Activated T-helper 17 cell treated with anti-CD3 and anti-CD28 coated beads, Interleukin-2, amount 50 U/mL, for 72 hours (primary cell): Measurements from ENCODE around the gene FRMD3. TPM values are rescaled to one million over a fixed set of nuclear protein-coding genes. Genes with fewer than 3 reads are reported as not detected.

Experiments used
- ATAC-seq: fragments of 150-1000 bp; cut with Tn5 transposase; replicated peaks from 2 replicates; pipeline ENCODE4 v1.10.0; 2021; ENCODE audit warnings: mild to moderate bottlenecking, moderate library complexity
- H3K27ac Mint-ChIP-seq: one replicate; pipeline ENCODE4 v1.8.0; 2022; ENCODE audit warnings: mixed read lengths
- H3K27me3 Mint-ChIP-seq: one replicate; pipeline ENCODE4 v1.8.0; 2022; ENCODE audit warnings: mixed read lengths
- H3K36me3 Mint-ChIP-seq: one replicate; pipeline ENCODE4 v1.8.0; 2022; ENCODE audit warnings: low read depth, mild to moderate bottlenecking, mixed read lengths
- H3K4me1 Mint-ChIP-seq: one replicate; pipeline ENCODE4 v1.8.0; 2022; ENCODE audit warnings: mixed read lengths
- H3K4me3 Mint-ChIP-seq: one replicate; pipeline ENCODE4 v1.8.0; 2022; ENCODE audit warnings: mild to moderate bottlenecking, mixed read lengths
- H3K9me3 Mint-ChIP-seq: one replicate; pipeline ENCODE4 v1.8.0; 2022; ENCODE audit warnings: mixed read lengths
- total RNA-seq, 2 donors: library from RNA; stranded (reverse); gene quantifications; one replicate each; pipeline ENCODE4 v1.2.3, GENCODE V29; 2022

FRMD3 gene
- total RNA-seq, 2 donors from 2014 or later, result 0.17 to 0.82 TPM

GRCh38 chr9:83508067-83508466, 30.1 kb downstream of the FRMD3 start:
- no peaks in the 10 kb centered on the region for H3K27me3 Mint-ChIP-seq
- H3K4me1 Mint-ChIP-seq, result peaks cover 8% of the 10 kb centered on the region
- no peak overlapping the region for H3K27ac Mint-ChIP-seq
- ATAC-seq, result peak; percentile 51
- H3K4me3 Mint-ChIP-seq, result no peak overlapping the region
- no peaks in the 10 kb centered on the region for H3K36me3 Mint-ChIP-seq
- no peaks in the 10 kb centered on the region for H3K9me3 Mint-ChIP-seq

- no peak overlapping the region for H3K4me3 Mint-ChIP-seq
- no peaks in the 10 kb centered on the region for H3K9me3 Mint-ChIP-seq
- peaks cover 8% of the 10 kb centered on the region for H3K4me1 Mint-ChIP-seq
- H3K27ac Mint-ChIP-seq, result no peak overlapping the region
- no peak for ATAC-seq
- H3K36me3 Mint-ChIP-seq, result no peaks in the 10 kb centered on the region
- H3K27me3 Mint-ChIP-seq, result no peaks in the 10 kb centered on the region
Observed at GRCh38 chr9:83505282-83505681, 32.9 kb downstream of the FRMD3 start.

GRCh38 chr9:83503866-83504265, 34.3 kb downstream of the FRMD3 start:
- Mint-ChIP-seq H3K4me1 (peaks cover 3% of the 10 kb centered on the region), H3K36me3 (no peaks in the 10 kb centered on the region), H3K4me3 (no peak overlapping the region), H3K27me3 (no peaks in the 10 kb centered on the region), H3K9me3 (no peaks in the 10 kb centered on the region), H3K27ac (no peak overlapping the region)
- ATAC-seq, result no peak

- Mint-ChIP-seq H3K4me1 (no peaks in the 10 kb centered on the region), H3K27ac (no peak overlapping the region), H3K4me3 (no peak overlapping the region), H3K9me3 (no peaks in the 10 kb centered on the region), H3K36me3 (no peaks in the 10 kb centered on the region), H3K27me3 (no peaks in the 10 kb centered on the region)
- no peak for ATAC-seq
Observed at GRCh38 chr9:83501565-83501964, 36.6 kb downstream of the FRMD3 start.

- Mint-ChIP-seq H3K4me1 (no peaks in the 10 kb centered on the region), H3K27ac (no peak overlapping the region), H3K27me3 (no peaks in the 10 kb centered on the region), H3K9me3 (no peaks in the 10 kb centered on the region), H3K4me3 (no peak overlapping the region), H3K36me3 (no peaks in the 10 kb centered on the region)
- ATAC-seq, result no peak
Observed at GRCh38 chr9:83497441-83497840, 40.8 kb downstream of the FRMD3 start.

- H3K36me3 Mint-ChIP-seq, result no peaks in the 10 kb centered on the region
- H3K4me1 Mint-ChIP-seq, result no peaks in the 10 kb centered on the region
- no peak overlapping the region for H3K27ac Mint-ChIP-seq
- H3K9me3 Mint-ChIP-seq, result no peaks in the 10 kb centered on the region
- no peak overlapping the region for H3K4me3 Mint-ChIP-seq
- ATAC-seq, result no peak
- H3K27me3 Mint-ChIP-seq, result no peaks in the 10 kb centered on the region
Observed at GRCh38 chr9:83491995-83492394, 46.2 kb downstream of the FRMD3 start.

GRCh38 chr9:83491413-83491812, 46.8 kb downstream of the FRMD3 start:
- no peak for ATAC-seq
- Mint-ChIP-seq H3K27ac (no peak overlapping the region), H3K4me1 (no peaks in the 10 kb centered on the region), H3K4me3 (no peak overlapping the region), H3K36me3 (no peaks in the 10 kb centered on the region), H3K27me3 (no peaks in the 10 kb centered on the region), H3K9me3 (no peaks in the 10 kb centered on the region)

- no peaks in the 10 kb centered on the region for H3K27me3 Mint-ChIP-seq
- H3K4me1 Mint-ChIP-seq, result no peaks in the 10 kb centered on the region
- ATAC-seq, result no peak
- no peaks in the 10 kb centered on the region for H3K36me3 Mint-ChIP-seq
- no peak overlapping the region for H3K4me3 Mint-ChIP-seq
- no peaks in the 10 kb centered on the region for H3K9me3 Mint-ChIP-seq
- H3K27ac Mint-ChIP-seq, result no peak overlapping the region
Observed at GRCh38 chr9:83489961-83490360, 48.2 kb downstream of the FRMD3 start.

GRCh38 chr9:83484990-83485389, 53.2 kb downstream of the FRMD3 start:
- no peak for ATAC-seq
- Mint-ChIP-seq H3K9me3 (no peaks in the 10 kb centered on the region), H3K4me3 (no peak overlapping the region), H3K4me1 (no peaks in the 10 kb centered on the region), H3K27me3 (no peaks in the 10 kb centered on the region), H3K27ac (no peak overlapping the region), H3K36me3 (no peaks in the 10 kb centered on the region)

GRCh38 chr9:83483223-83483622, 55.0 kb downstream of the FRMD3 start:
- ATAC-seq, result peak; percentile 16

GRCh38 chr9:83479765-83480164, 58.4 kb downstream of the FRMD3 start:
- Mint-ChIP-seq H3K36me3 (no peaks in the 10 kb centered on the region), H3K9me3 (peaks cover 8% of the 10 kb centered on the region), H3K4me1 (no peaks in the 10 kb centered on the region), H3K4me3 (no peak overlapping the region), H3K27ac (no peak overlapping the region), H3K27me3 (no peaks in the 10 kb centered on the region)
- ATAC-seq, result no peak

More at GRCh38 chr9:83483223-83483622, 55.0 kb downstream of the FRMD3 start:
- Mint-ChIP-seq H3K27me3 (no peaks in the 10 kb centered on the region), H3K4me3 (no peak overlapping the region), H3K36me3 (no peaks in the 10 kb centered on the region), H3K4me1 (no peaks in the 10 kb centered on the region), H3K9me3 (peaks cover 8% of the 10 kb centered on the region), H3K27ac (no peak overlapping the region)

- ATAC-seq, result no peak
- Mint-ChIP-seq H3K4me1 (peaks cover 12% of the 10 kb centered on the region), H3K4me3 (no peak overlapping the region), H3K36me3 (no peaks in the 10 kb centered on the region), H3K9me3 (peaks cover 8% of the 10 kb centered on the region), H3K27ac (no peak overlapping the region), H3K27me3 (no peaks in the 10 kb centered on the region)
Observed at GRCh38 chr9:83477571-83477970, 60.6 kb downstream of the FRMD3 start.

- Mint-ChIP-seq H3K27me3 (no peaks in the 10 kb centered on the region), H3K9me3 (peaks cover 8% of the 10 kb centered on the region), H3K4me1 (peaks cover 12% of the 10 kb centered on the region), H3K27ac (no peak overlapping the region), H3K4me3 (no peak overlapping the region), H3K36me3 (no peaks in the 10 kb centered on the region)
- no peak for ATAC-seq
Observed at GRCh38 chr9:83477120-83477519, 61.1 kb downstream of the FRMD3 start.

- Mint-ChIP-seq H3K27ac (no peak overlapping the region), H3K9me3 (peaks cover 8% of the 10 kb centered on the region), H3K4me3 (no peak overlapping the region), H3K36me3 (no peaks in the 10 kb centered on the region), H3K27me3 (no peaks in the 10 kb centered on the region), H3K4me1 (peaks cover 12% of the 10 kb centered on the region)
- ATAC-seq, result no peak
Observed at GRCh38 chr9:83476513-83476912, 61.7 kb downstream of the FRMD3 start.

GRCh38 chr9:83475741-83476140, 62.5 kb downstream of the FRMD3 start:
- no peak overlapping the region for H3K4me3 Mint-ChIP-seq
- H3K9me3 Mint-ChIP-seq, result peaks cover 8% of the 10 kb centered on the region
- H3K4me1 Mint-ChIP-seq, result peaks cover 12% of the 10 kb centered on the region
- ATAC-seq, result no peak
- no peak overlapping the region for H3K27ac Mint-ChIP-seq
- no peaks in the 10 kb centered on the region for H3K36me3 Mint-ChIP-seq
- H3K27me3 Mint-ChIP-seq, result no peaks in the 10 kb centered on the region

GRCh38 chr9:83474631-83475030, 63.6 kb downstream of the FRMD3 start:
- no peaks in the 10 kb centered on the region for H3K36me3 Mint-ChIP-seq
- no peak overlapping the region for H3K27ac Mint-ChIP-seq
- no peak overlapping the region for H3K4me3 Mint-ChIP-seq
- ATAC-seq, result no peak
- peaks cover 12% of the 10 kb centered on the region for H3K4me1 Mint-ChIP-seq
- no peaks in the 10 kb centered on the region for H3K27me3 Mint-ChIP-seq
- H3K9me3 Mint-ChIP-seq, result peaks cover 8% of the 10 kb centered on the region
